ENCODE results near the gene SAP25. TPM values are rescaled to one million over a fixed set of nuclear protein-coding genes. Genes with fewer than 3 reads are reported as not detected.
"Not testable (repeated sequence)": the region's sequence is repeated elsewhere in the genome, so short reads cannot be mapped to it uniquely, and the experiment has no call there.

Gene SAP25
- total RNA-seq, 1 donor from 2014 or later = 11.2 TPM

DNA sequence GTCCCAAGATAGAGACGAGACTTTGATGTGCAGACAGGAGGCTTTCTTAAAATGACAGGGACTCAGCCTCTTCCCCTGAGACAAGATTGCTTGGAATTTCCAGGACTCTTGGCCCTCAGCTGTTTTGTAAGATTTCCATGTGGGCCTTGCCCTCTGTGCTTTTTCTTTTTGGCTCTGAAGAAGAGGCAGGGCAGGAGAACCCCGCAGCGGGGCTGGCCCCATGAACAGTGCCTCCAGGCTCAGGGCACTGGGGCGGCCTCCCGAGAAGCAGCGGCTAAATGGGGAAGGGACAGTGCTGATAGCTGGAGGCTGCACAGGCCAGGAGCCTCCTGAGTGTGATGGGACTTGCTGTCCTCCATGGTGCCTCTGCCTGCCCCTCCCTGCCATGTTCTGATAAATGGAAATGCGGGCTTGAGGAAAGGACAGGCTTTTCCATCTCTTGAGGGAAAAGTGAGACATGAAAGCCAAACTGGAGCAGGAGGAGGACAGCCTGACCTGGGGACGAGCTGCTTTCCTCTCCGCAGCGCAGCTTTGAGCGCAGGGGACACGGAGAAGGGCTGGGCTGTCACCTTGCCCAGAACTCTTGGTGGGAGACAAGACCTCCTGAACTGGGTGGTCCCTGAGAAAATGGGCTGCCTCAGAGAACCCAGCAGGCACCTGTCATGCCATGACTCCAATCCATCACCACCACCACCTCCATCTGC lies 12.1 kb downstream of the SAP25 start:
- DNase-seq (ENCODE audit: low spot score) = no peak
- Mint-ChIP-seq H3K9me3 (no peaks in the 10 kb centered on the region), H3K27me3 (ENCODE audit: insufficient read depth) (no peaks in the 10 kb centered on the region), H3K4me1 (ENCODE audit: low read depth) (peaks cover 17% of the 10 kb centered on the region), H3K36me3 (ENCODE audit: low read depth) (peaks cover 20% of the 10 kb centered on the region), H3K27ac (no peak overlapping the region), H3K4me3 (no peak overlapping the region)
- intact Hi-C loops (cut with micrococcal nuclease) = loop anchor here (5.0 kb wide), 1 partner anchor 34 kb away; no protein-coding TSS in a partner anchor

DNA sequence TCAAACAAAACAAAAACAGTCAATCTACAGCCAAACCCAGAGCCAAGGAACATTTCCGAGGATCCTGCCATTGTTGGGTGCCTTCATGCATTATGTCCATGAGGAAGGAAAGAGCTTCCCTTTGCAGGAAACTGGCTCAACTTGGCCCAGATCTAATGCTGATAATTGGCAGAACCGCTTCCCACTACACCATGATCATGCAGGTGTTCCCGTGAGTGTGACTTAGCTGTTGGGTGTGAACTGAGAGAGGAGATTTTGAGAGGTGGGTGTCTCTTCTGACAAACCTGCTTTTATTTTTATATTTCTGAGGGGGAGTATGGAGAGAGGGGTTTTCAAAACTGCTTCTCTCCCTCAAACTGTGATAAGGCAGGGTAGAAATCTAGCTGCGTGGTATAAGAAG lies 14.6 kb downstream of the SAP25 start:
- intact Hi-C loops (cut with micrococcal nuclease) = loop anchor here (1.0 to 2.0 kb wide), 6 partner anchors 9 to 166 kb away; partner anchors contain the start of gene NYAP1
- no peaks in the 10 kb centered on the region for H3K27me3 Mint-ChIP-seq (ENCODE audit: insufficient read depth)
- H3K4me3 Mint-ChIP-seq = no peak overlapping the region
- no peak overlapping the region for H3K27ac Mint-ChIP-seq
- peaks cover 32% of the 10 kb centered on the region for H3K36me3 Mint-ChIP-seq (ENCODE audit: low read depth)
- no peaks in the 10 kb centered on the region for H3K9me3 Mint-ChIP-seq
- DNase-seq (ENCODE audit: low spot score) = no peak
- H3K4me1 Mint-ChIP-seq (ENCODE audit: low read depth) = peaks cover 15% of the 10 kb centered on the region

DNA sequence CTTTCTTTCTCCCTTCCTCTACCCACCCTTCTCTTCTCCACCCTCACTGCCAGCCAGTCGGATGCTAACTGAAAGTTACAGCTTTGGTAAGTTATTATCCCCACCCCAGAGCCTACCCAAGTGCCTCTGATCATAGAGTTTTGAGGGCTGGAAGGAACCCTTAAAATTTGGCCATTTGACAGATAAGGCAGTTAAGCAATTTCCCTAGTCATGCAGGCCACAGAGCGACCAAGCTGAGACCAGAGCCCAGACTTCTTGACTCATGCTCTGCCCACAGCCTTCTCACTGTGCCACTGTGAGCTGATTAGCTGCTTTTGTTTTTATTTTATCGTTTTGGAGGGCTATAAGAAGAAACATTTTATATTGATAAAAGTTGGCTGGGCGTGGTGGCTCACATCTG lies 17.2 kb downstream of the SAP25 start:
- Mint-ChIP-seq H3K36me3 (ENCODE audit: low read depth) (peaks cover 33% of the 10 kb centered on the region), H3K4me3 (no peak overlapping the region), H3K9me3 (no peaks in the 10 kb centered on the region), H3K27ac (no peak overlapping the region), H3K27me3 (ENCODE audit: insufficient read depth) (no peaks in the 10 kb centered on the region), H3K4me1 (ENCODE audit: low read depth) (peaks cover 15% of the 10 kb centered on the region)
- intact Hi-C loops (cut with micrococcal nuclease) = no loop called here
- no peak for DNase-seq (ENCODE audit: low spot score)

DNA sequence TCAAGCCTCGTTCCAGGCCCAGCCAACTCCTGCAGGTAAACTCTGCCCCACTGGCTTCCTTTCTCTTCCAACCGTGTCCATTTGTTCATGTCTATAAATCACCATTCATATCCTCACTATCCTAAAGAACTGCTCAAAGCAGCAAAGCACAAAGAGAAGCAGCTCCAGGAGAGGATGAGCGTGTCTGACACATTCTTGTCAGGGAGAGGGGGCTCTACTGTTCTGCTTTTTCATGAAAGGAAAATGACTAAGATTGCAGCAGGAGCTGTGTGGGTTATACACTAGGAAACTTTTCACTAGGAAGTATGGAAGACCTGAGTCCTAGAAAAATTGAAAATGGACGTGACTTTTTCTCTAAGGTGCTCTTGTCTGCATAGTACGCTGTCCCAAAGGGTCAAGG lies 18.0 kb downstream of the SAP25 start:
- peaks cover 16% of the 10 kb centered on the region for H3K4me1 Mint-ChIP-seq (ENCODE audit: low read depth)
- no peaks in the 10 kb centered on the region for H3K27me3 Mint-ChIP-seq (ENCODE audit: insufficient read depth)
- intact Hi-C loops (cut with micrococcal nuclease) = no loop called here
- H3K9me3 Mint-ChIP-seq = no peaks in the 10 kb centered on the region
- DNase-seq (ENCODE audit: low spot score) = no peak
- H3K27ac Mint-ChIP-seq = peak overlapping the region; percentile 45
- H3K36me3 Mint-ChIP-seq (ENCODE audit: low read depth) = peaks cover 34% of the 10 kb centered on the region
- H3K4me3 Mint-ChIP-seq = no peak overlapping the region

DNA sequence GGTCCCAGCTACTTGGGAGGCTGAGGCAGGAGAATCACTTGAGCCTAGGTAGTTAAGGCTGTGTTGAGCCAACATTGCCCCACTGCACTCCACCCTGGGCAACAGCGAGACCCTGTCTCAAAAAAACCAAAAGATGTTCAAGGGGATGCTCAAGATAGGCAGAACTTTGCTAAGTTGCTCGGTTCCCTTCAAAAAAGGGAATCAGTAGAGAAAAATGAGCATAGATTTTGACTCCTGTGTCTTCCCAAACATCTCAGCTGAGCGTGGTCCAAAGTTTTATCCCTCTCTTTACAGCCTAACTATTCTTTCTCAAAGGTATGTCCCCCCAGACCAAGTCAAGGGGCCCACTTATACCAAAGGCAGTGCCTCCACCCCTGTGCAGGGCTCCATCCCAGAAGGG lies 20.7 kb downstream of the SAP25 start:
- H3K4me1 Mint-ChIP-seq (ENCODE audit: low read depth) = peaks cover 32% of the 10 kb centered on the region
- H3K4me3 Mint-ChIP-seq = no peak overlapping the region
- no peak overlapping the region for H3K27ac Mint-ChIP-seq
- DNase-seq (ENCODE audit: low spot score) = no peak
- H3K9me3 Mint-ChIP-seq = no peaks in the 10 kb centered on the region
- H3K36me3 Mint-ChIP-seq (ENCODE audit: low read depth) = peaks cover 45% of the 10 kb centered on the region
- H3K27me3 Mint-ChIP-seq (ENCODE audit: insufficient read depth) = no peaks in the 10 kb centered on the region
- intact Hi-C loops (cut with micrococcal nuclease) = no loop called here

DNA sequence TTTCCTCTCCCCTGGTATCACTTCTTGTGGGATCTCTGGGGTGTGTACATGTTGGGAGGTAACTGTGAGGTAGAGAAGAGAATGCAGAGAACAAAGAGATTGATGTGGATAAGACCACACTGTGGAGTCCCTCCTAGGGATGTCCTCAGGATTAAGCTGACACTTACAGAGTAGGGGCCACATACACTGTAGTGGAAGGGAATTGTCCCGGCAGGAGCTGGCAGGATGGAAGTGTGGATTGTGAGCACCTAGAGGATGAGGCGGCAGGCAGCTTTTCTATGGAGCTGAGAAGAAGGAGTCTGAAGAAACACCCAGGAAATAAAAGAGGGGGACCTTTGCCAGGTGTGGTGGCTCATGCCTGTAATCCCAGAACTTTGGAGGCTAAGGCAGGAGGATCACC lies 21.2 kb downstream of the SAP25 start:
- H3K36me3 Mint-ChIP-seq (ENCODE audit: low read depth) = peaks cover 49% of the 10 kb centered on the region
- intact Hi-C loops (cut with micrococcal nuclease) = no loop called here
- no peaks in the 10 kb centered on the region for H3K9me3 Mint-ChIP-seq
- H3K27ac Mint-ChIP-seq = peak overlapping the region; percentile 66
- no peak for DNase-seq (ENCODE audit: low spot score)
- H3K27me3 Mint-ChIP-seq (ENCODE audit: insufficient read depth) = no peaks in the 10 kb centered on the region
- no peak overlapping the region for H3K4me3 Mint-ChIP-seq
- peaks cover 37% of the 10 kb centered on the region for H3K4me1 Mint-ChIP-seq (ENCODE audit: low read depth)

DNA sequence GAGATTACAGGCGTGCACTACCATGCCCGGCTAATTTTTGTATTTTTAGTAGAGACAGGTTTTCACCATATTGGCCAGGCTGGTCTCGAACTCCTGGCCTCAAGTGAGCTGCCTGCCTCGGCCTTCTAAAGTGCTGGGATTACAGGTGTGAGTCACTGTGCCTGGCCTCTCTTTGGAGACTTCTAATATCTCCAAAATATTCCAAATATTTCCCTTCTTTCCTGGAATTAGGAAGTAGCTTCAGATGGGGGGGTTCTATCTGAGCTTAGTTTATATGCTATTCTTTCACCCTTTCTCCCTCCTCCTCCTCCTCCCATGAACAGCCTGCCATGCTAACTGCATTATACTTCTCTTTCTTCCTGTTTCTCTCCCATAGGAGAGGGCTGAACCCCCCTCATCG lies 25.3 kb downstream of the SAP25 start:
- Mint-ChIP-seq H3K36me3 (ENCODE audit: low read depth) (peaks cover 47% of the 10 kb centered on the region), H3K4me1 (ENCODE audit: low read depth) (peaks cover 78% of the 10 kb centered on the region)
- not testable (repeated sequence) for H3K27me3 Mint-ChIP-seq (ENCODE audit: insufficient read depth)

DNA sequence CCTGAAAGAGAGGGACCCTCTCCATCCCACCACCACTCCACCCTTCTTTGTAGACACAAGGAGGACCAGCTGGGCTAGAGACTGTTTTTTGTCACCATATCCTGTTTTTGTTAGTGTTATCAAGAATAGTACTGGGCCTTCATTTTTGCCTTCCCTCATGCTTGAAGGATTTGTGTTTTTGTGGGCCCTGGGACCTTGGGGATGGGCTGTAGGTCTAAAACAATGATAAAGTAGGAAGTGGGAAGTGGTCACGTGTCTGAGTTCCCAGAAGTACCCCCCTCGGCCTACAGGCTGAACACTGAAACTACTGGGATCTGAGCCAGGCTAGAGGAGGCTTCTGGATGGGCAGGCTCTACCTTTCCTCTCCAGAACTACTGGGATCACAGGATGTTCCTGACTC lies 25.8 kb downstream of the SAP25 start:
- peaks cover 83% of the 10 kb centered on the region for H3K4me1 Mint-ChIP-seq (ENCODE audit: low read depth)
- peak overlapping the region; percentile 80 for H3K4me3 Mint-ChIP-seq
- no peak for DNase-seq (ENCODE audit: low spot score)
- intact Hi-C loops (cut with micrococcal nuclease) = no loop called here
- H3K36me3 Mint-ChIP-seq (ENCODE audit: low read depth) = peaks cover 46% of the 10 kb centered on the region
- H3K27me3 Mint-ChIP-seq (ENCODE audit: insufficient read depth) = no peaks in the 10 kb centered on the region
- peak overlapping the region; percentile 100 for H3K27ac Mint-ChIP-seq
- no peaks in the 10 kb centered on the region for H3K9me3 Mint-ChIP-seq

More for the DNA sequence above, 25.3 kb downstream of the SAP25 start:
- H3K9me3 Mint-ChIP-seq; intact Hi-C loops (cut with micrococcal nuclease); DNase-seq (ENCODE audit: low spot score): not testable (repeated sequence)
- Mint-ChIP-seq H3K27ac (peak overlapping the region; percentile 100), H3K4me3 (peak overlapping the region; percentile 40)

DNA sequence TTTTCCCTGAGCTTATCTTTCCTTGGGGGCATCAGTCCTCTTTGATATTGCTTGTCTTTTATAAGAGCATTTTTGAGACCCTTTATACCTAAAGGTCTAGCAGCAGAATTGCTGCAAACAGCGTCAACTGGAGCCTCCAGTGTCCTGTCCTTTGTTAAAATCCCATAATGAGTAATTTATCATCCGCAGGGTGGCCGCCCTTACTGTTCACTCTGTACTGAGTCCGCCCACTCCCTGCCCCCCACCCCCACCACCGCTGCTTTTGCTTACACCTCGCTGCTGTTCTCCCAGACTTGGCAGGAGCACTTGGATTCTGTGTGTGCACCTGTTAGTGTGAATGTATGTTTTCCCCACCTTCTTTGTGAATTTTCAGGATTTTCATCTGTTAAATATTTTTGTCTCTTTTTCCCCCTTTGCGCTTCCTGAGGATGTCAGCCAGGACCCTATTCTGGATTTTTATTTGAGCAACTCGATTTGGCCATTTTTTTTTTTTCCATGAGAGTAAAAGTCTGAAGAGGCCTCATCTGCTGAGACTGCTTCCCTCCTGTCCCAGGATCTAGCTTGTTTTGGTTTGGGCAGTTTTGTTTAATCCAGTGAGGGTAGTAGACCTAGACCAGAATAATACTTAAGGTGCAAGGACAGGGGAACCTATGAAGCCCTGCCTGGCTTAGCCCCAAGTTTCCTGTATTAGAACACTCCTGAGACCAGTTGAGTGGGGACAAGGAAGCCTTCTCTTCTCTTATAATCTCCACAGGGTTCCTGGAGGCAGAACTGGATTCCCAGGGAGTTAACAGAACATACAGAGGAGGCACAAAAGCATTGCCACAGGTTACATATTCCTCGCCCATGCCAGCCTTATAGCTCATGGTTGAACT lies 26.5 kb downstream of the SAP25 start:
- intact Hi-C loops (cut with micrococcal nuclease) = loop anchor here (1.0 kb wide), 1 partner anchor 9 kb away; no protein-coding TSS in a partner anchor
- Mint-ChIP-seq H3K27ac (peak overlapping the region; percentile 100), H3K4me1 (ENCODE audit: low read depth) (peaks cover 86% of the 10 kb centered on the region), H3K27me3 (ENCODE audit: insufficient read depth) (no peaks in the 10 kb centered on the region), H3K9me3 (no peaks in the 10 kb centered on the region), H3K36me3 (ENCODE audit: low read depth) (peaks cover 48% of the 10 kb centered on the region), H3K4me3 (peak overlapping the region; percentile 80)
- DNase-seq (ENCODE audit: low spot score) = no peak

DNA sequence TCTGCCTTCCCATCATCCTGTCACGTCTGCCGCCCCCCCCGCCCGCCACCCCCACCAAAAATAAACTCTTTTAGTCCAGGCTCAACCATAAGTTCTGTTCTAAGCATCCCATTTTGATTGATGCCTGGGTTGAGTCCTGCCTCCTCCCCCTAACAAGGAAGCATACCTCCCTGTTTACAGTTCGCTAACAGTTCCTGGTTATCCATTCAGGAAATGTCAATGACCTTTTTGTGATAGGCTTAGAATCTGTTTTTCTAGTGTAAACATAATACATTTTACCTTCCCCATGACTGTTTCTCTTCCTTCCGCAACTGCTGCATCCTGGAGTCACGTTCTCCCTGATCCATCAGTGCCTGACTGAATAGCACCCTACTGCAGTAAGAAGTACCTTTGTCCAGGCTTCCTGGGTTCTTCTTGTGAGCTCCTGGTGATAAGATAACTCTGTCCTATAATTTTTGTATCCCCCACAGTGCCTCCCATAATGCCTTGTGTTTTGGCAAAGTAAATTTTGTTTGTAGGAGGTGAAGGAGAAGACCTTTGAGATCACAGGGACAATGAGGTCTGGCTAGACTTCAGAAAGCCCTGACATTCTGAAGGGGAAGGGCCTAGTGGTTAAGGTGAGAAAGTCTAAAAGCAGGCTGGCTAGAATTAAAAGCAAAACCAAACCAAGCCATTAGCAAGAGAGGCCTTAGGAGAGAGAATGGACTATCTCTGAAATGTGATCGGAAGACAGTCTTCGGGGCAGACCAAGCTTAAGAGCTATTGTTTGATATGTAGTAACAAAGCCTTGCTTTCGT lies 27.4 kb downstream of the SAP25 start:
- intact Hi-C loops (cut with micrococcal nuclease) = loop anchor here (1.0 kb wide), 1 partner anchor 8 kb away; no protein-coding TSS in a partner anchor
- no peaks in the 10 kb centered on the region for H3K9me3 Mint-ChIP-seq
- peaks cover 94% of the 10 kb centered on the region for H3K4me1 Mint-ChIP-seq (ENCODE audit: low read depth)
- peak overlapping the region; percentile 100 for H3K27ac Mint-ChIP-seq
- H3K36me3 Mint-ChIP-seq (ENCODE audit: low read depth) = peaks cover 51% of the 10 kb centered on the region
- H3K27me3 Mint-ChIP-seq (ENCODE audit: insufficient read depth) = no peaks in the 10 kb centered on the region
- no peak for DNase-seq (ENCODE audit: low spot score)
- peak overlapping the region; percentile 80 for H3K4me3 Mint-ChIP-seq

DNA sequence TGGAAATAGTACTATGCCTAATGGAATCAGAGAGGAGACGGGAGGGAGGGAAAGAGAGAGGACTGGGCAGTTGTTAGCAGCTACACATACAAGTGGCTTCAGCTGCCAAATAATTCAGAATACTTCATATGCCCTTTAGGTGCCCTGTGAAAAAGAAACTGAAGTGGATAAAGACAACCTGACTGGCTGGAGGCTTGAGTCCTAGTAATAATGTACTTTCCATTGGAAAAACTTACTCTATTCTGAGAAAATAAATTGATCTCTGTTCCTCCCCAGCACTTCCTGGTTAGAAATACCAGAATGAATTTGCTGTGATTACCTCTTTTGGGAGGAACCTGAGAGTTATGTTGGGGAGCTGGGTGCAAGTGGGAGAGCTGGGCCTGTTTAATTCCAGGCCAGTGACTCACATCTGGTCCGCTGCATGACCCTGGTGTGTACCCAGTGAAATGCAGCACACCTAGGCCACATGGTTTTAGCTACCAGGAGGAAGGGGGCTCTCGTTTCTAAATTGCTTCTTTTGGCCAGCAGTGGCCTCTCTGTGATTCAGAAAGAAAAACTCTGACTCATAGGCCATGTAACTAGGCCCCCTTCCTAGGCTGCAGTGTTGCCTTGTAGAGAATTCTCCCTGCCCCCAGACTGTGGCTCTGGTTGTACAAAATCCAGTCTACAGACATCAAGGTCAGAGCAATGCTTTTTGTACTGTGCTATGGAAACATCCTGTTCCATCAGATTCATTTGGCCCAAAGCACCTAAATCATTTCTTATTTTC lies 28.2 kb downstream of the SAP25 start:
- Mint-ChIP-seq H3K4me1 (ENCODE audit: low read depth) (peaks cover 98% of the 10 kb centered on the region), H3K4me3 (peak overlapping the region; percentile 80), H3K9me3 (no peaks in the 10 kb centered on the region), H3K36me3 (ENCODE audit: low read depth) (peaks cover 54% of the 10 kb centered on the region), H3K27ac (peak overlapping the region; percentile 100), H3K27me3 (ENCODE audit: insufficient read depth) (no peaks in the 10 kb centered on the region)
- intact Hi-C loops (cut with micrococcal nuclease) = loop anchor here (1.0 to 2.0 kb wide), 12 partner anchors 7 to 149 kb away; partner anchors contain the start of genes FBXO24, LRCH4, MEPCE and MOSPD3
- peak; percentile 25 for DNase-seq (ENCODE audit: low spot score)

DNA sequence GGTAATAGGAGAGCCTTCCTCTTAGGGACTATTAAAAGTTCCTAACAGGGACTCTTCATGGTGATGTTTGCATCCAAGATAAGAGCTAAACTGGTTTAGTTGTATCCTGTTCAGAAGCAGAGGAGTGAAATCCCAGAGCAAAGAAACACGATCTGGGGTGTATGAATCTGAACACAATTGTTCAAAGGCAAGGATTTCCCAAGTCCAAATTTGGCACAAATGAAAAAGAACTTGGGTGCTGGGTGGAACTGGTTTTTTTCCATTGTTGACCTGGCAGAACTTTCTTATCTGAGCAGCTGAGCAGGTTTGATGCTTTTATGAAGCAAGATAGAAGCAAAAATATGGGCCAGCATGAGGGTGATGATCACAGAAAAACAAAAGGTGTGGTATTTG lies 28.7 kb downstream of the SAP25 start:
- Mint-ChIP-seq H3K36me3 (ENCODE audit: low read depth) (peaks cover 54% of the 10 kb centered on the region), H3K27me3 (ENCODE audit: insufficient read depth) (no peaks in the 10 kb centered on the region), H3K4me3 (peak overlapping the region; percentile 80), H3K9me3 (no peaks in the 10 kb centered on the region), H3K4me1 (ENCODE audit: low read depth) (peaks cover 97% of the 10 kb centered on the region), H3K27ac (peak overlapping the region; percentile 100)
- no peak for DNase-seq (ENCODE audit: low spot score)
- intact Hi-C loops (cut with micrococcal nuclease) = loop anchor here (1.0 to 2.0 kb wide), 11 partner anchors 14 to 149 kb away; partner anchors contain the start of genes FBXO24, LRCH4, MEPCE and MOSPD3
